Tibial nerve (tissue), 4 donors: ENCODE data around the gene SCP2. TPM values are rescaled to one million over a fixed set of nuclear protein-coding genes. Genes with fewer than 3 reads are reported as not detected.
"Not testable (repeated sequence)": the region's sequence is repeated elsewhere in the genome, so short reads cannot be mapped to it uniquely, and the experiment has no call there.

ENCODE experiments used
- DNase-seq, 2 donors: peaks; one replicate each; pipeline ENCODE4 v3.0.0-alpha.2; 2019; ENCODE audit warnings: low spot score in 2 of 2
- H3K27ac ChIP-seq, 4 donors: fragments of 200-600 bp; sonication (generic) in 3 of 4; one replicate each; pipeline ENCODE4 v1.5.1; 2017 to 2019; ENCODE audit warnings: mild to moderate bottlenecking in 1 of 4
- H3K27me3 ChIP-seq, 2 donors: fragments of 200-600 bp; sonication (generic) in 1 of 2; one replicate each; pipeline versions ENCODE4 v1.5.1 to v1.6.0; 2017 to 2019
- H3K36me3 ChIP-seq, 3 donors: fragments of 200-600 bp; sonication (generic); one replicate each; pipeline ENCODE4 v1.5.1; 2018 to 2019
- H3K4me1 ChIP-seq, 4 donors: fragments of 200-600 bp; sonication (generic) in 3 of 4; one replicate each; pipeline ENCODE4 v1.5.1; 2017 to 2019
- H3K4me3 ChIP-seq, 4 donors: fragments of 200-600 bp; sonication (generic) in 3 of 4; one replicate each; pipeline ENCODE4 v1.5.1; 2017 to 2019; ENCODE audit warnings: mild to moderate bottlenecking in 1 of 4, moderate library complexity in 1 of 4
- H3K9me3 ChIP-seq, 4 donors: fragments of 200-600 bp; sonication (generic) in 3 of 4; one replicate each; pipeline ENCODE4 v1.5.1; 2017 to 2019
- CTCF ChIP-seq, 5 experiments: fragments of 200-600 bp in 3 of 5; fragments of 450-650 bp in 2 of 5; sonication (generic) in 3 of 5; IDR thresholded peaks; one replicate each; pipeline ENCODE4 v1.5.1; 2016 to 2019; ENCODE audit warnings: antibody characterized with exemption in 5 of 5, mild to moderate bottlenecking in 3 of 5, moderate library complexity in 2 of 5
- EP300 ChIP-seq, 2 donors: sonication (generic); formaldehyde crosslinking; IDR thresholded peaks; one replicate each; pipeline ENCODE4 v1.6.1; 2017; ENCODE audit warnings: antibody characterized with exemption in 2 of 2, mild to moderate bottlenecking in 1 of 2
- POLR2A ChIP-seq, 2 donors: fragments of 450-650 bp; IDR thresholded peaks; one replicate each; pipeline ENCODE4 v1.6.1; 2017; ENCODE audit warnings: antibody characterized with exemption in 2 of 2, mild to moderate bottlenecking in 2 of 2, moderate library complexity in 2 of 2
- WGBS, 2 donors: methylation state at CpG; one replicate each; pipeline ENCODE4 v1.1.5; 2018; 5-methylcytosine and 5-hydroxymethylcytosine counted together
- total RNA-seq, 4 donors: library from RNA; depleted of rRNA; stranded (reverse); fragments of >200 nt; gene quantifications; one replicate each; pipeline ENCODE4 v1.1.0, GENCODE V29; 2016

SCP2 gene
- total RNA-seq, 4 donors from 2014 or later, result 63.3 to 131 (median 104) TPM

GRCh38 chr1:52970149-52970548 lies 43.1 kb downstream of the SCP2 start:
- no peak for DNase-seq
- no peak for TF ChIP-seq POLR2A (IDR thresholded peaks at IDR 0.05)
- no peak for TF ChIP-seq CTCF (IDR thresholded peaks at IDR 0.05)
- no peak for TF ChIP-seq EP300 (IDR thresholded peaks at IDR 0.05)
- Histone ChIP-seq H3K27ac (no peak overlapping the region), H3K4me3 (no peak overlapping the region), H3K9me3 (no peaks in the 10 kb centered on the region), H3K27me3 (no peaks in the 10 kb centered on the region), H3K36me3 (peaks cover 0 to 33% (median 0%) of the 10 kb centered on the region in 3 donors), H3K4me1 (no peaks in the 10 kb centered on the region)
- WGBS, 2 donors, result 60 to 63% methylated on average over 3 of the region's 3 CpGs

- TF ChIP-seq POLR2A (IDR thresholded peaks at IDR 0.05), result no peak
- TF ChIP-seq EP300 (IDR thresholded peaks at IDR 0.05), result no peak
- no peak for TF ChIP-seq CTCF (IDR thresholded peaks at IDR 0.05)
- peaks cover 0 to 37% (median 0%) of the 10 kb centered on the region in 3 donors for H3K36me3 ChIP-seq
- DNase-seq, result no peak
- H3K4me1 ChIP-seq, result no peaks in the 10 kb centered on the region
- H3K9me3 ChIP-seq, result no peaks in the 10 kb centered on the region
- H3K27ac ChIP-seq, result no peak overlapping the region
- H3K4me3 ChIP-seq, result no peak overlapping the region
- WGBS, 2 donors, result 93 to 96% methylated on average over 3 of the region's 3 CpGs
- no peaks in the 10 kb centered on the region for H3K27me3 ChIP-seq
Observed at GRCh38 chr1:52973841-52974240, 46.8 kb downstream of the SCP2 start.

- Histone ChIP-seq H3K4me1 (no peaks in the 10 kb centered on the region), H3K27me3 (no peaks in the 10 kb centered on the region), H3K4me3 (no peak overlapping the region), H3K9me3 (no peaks in the 10 kb centered on the region), H3K36me3 (peaks cover 0 to 63% (median 0%) of the 10 kb centered on the region in 3 donors), H3K27ac (no peak overlapping the region)
- DNase-seq, result no peak
- WGBS, 2 donors, result 91 to 92% methylated on average over 3 of the region's 3 CpGs
- TF ChIP-seq EP300 (IDR thresholded peaks at IDR 0.05) (no peak), CTCF (IDR thresholded peaks at IDR 0.05) (no peak), POLR2A (IDR thresholded peaks at IDR 0.05) (no peak)
Observed at GRCh38 chr1:52976183-52977035, 49.3 kb downstream of the SCP2 start.

- H3K27ac ChIP-seq, result no peak overlapping the region
- TF ChIP-seq CTCF (IDR thresholded peaks at IDR 0.05) (no peak), POLR2A (IDR thresholded peaks at IDR 0.05) (no peak), EP300 (IDR thresholded peaks at IDR 0.05) (no peak)
- no peak overlapping the region for H3K4me3 ChIP-seq
- H3K9me3 ChIP-seq, result peaks cover 0 to 2% (median 0%) of the 10 kb centered on the region in 4 donors
- no peaks in the 10 kb centered on the region for H3K27me3 ChIP-seq
- H3K4me1 ChIP-seq, result no peaks in the 10 kb centered on the region
- DNase-seq, result no peak
- 62 to 68% methylated on average over 2 of the region's 2 CpGs for WGBS, 2 donors
- H3K36me3 ChIP-seq, result peaks cover 0 to 77% (median 0%) of the 10 kb centered on the region in 3 donors
Observed at GRCh38 chr1:52978045-52978444, 51.0 kb downstream of the SCP2 start.

- H3K36me3 ChIP-seq, result peaks cover 0 to 48% (median 0%) of the 10 kb centered on the region in 3 donors
- H3K9me3 ChIP-seq, H3K27me3 ChIP-seq: not testable (repeated sequence)
Observed at GRCh38 chr1:52992733-52993132, 65.7 kb downstream of the SCP2 start.

More at GRCh38 chr1:52992733-52993132, 65.7 kb downstream of the SCP2 start:
- not testable (repeated sequence) for H3K27ac ChIP-seq, H3K4me3 ChIP-seq, DNase-seq, H3K4me1 ChIP-seq
